ENCODE results near the gene NOTCH1. TPM values are rescaled to one million over a fixed set of nuclear protein-coding genes. Genes with fewer than 3 reads are reported as not detected.

Gene NOTCH1
- total RNA-seq, 1 experiment from 2014 or later: 95.6 TPM

GRCh38 chr9:136511670-136512592 is 33.9 kb downstream of the NOTCH1 start:
- ChIA-PET POLR2A (no interaction called here), CTCF (no interaction called here)
- DNase-seq (ENCODE audit: low spot score) (no peak), ATAC-seq (no peak)
- no peaks in the 10 kb centered on the region for H3K9me3 Mint-ChIP-seq
- H3K27ac Mint-ChIP-seq: no peak overlapping the region
- H3K36me3 Mint-ChIP-seq: peaks cover 19% of the 10 kb centered on the region
- no peak overlapping the region for H3K4me3 Mint-ChIP-seq
- no peaks in the 10 kb centered on the region for H3K4me1 Mint-ChIP-seq
- no peaks in the 10 kb centered on the region for H3K27me3 Mint-ChIP-seq (ENCODE audit: low read depth)
- TF ChIP-seq ATF1 (CRISPR knock-in tag; IDR thresholded peaks at IDR 0.05) (no peak), E2F1 (CRISPR knock-in tag; IDR thresholded peaks at IDR 0.05) (no peak), KAT7 (CRISPR knock-in tag; IDR thresholded peaks at IDR 0.05; ENCODE audit: borderline replicate concordance) (no peak), PREB (CRISPR knock-in tag; IDR thresholded peaks at IDR 0.05; ENCODE audit: borderline replicate concordance) (no peak), ZNF532 (CRISPR knock-in tag; IDR thresholded peaks at IDR 0.05; ENCODE audit: borderline replicate concordance) (no peak), PRRX2 (CRISPR knock-in tag; IDR thresholded peaks at IDR 0.05) (no peak), OVOL2 (CRISPR knock-in tag; IDR thresholded peaks at IDR 0.05; ENCODE audit: borderline replicate concordance) (no peak), PRDM15 (CRISPR knock-in tag; IDR thresholded peaks at IDR 0.05) (no peak), AR (CRISPR knock-in tag; IDR thresholded peaks at IDR 0.05) (no peak), MXD4 (CRISPR knock-in tag; IDR thresholded peaks at IDR 0.05; ENCODE audit: borderline replicate concordance) (no peak), ZNF281 (CRISPR knock-in tag; IDR thresholded peaks at IDR 0.05) (no peak)
- TF ChIP-seq, protein P1, sequence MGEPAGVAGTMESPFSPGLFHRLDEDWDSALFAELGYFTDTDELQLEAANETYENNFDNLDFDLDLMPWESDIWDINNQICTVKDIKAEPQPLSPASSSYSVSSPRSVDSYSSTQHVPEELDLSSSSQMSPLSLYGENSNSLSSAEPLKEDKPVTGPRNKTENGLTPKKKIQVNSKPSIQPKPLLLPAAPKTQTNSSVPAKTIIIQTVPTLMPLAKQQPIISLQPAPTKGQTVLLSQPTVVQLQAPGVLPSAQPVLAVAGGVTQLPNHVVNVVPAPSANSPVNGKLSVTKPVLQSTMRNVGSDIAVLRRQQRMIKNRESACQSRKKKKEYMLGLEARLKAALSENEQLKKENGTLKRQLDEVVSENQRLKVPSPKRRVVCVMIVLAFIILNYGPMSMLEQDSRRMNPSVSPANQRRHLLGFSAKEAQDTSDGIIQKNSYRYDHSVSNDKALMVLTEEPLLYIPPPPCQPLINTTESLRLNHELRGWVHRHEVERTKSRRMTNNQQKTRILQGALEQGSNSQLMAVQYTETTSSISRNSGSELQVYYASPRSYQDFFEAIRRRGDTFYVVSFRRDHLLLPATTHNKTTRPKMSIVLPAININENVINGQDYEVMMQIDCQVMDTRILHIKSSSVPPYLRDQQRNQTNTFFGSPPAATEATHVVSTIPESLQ (CRISPR knock-in tag; IDR thresholded peaks at IDR 0.05): no peak
- TF ChIP-seq, protein P2, sequence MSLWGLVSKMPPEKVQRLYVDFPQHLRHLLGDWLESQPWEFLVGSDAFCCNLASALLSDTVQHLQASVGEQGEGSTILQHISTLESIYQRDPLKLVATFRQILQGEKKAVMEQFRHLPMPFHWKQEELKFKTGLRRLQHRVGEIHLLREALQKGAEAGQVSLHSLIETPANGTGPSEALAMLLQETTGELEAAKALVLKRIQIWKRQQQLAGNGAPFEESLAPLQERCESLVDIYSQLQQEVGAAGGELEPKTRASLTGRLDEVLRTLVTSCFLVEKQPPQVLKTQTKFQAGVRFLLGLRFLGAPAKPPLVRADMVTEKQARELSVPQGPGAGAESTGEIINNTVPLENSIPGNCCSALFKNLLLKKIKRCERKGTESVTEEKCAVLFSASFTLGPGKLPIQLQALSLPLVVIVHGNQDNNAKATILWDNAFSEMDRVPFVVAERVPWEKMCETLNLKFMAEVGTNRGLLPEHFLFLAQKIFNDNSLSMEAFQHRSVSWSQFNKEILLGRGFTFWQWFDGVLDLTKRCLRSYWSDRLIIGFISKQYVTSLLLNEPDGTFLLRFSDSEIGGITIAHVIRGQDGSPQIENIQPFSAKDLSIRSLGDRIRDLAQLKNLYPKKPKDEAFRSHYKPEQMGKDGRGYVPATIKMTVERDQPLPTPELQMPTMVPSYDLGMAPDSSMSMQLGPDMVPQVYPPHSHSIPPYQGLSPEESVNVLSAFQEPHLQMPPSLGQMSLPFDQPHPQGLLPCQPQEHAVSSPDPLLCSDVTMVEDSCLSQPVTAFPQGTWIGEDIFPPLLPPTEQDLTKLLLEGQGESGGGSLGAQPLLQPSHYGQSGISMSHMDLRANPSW (CRISPR knock-in tag; conservative IDR thresholded peaks at IDR 0.05; ENCODE audit: low read depth): no peak

All from WTC11 (cell line).